CD14-positive monocyte (primary cell): ENCODE data around the gene RIOK3. TPM values are rescaled to one million over a fixed set of nuclear protein-coding genes. Genes with fewer than 3 reads are reported as not detected.

Experiments used
- DNase-seq, 3 donors: peaks; one replicate each; pipeline ENCODE4 v3.0.0-alpha.2; 2011 to 2022
- H2AFZ ChIP-seq: 2 replicates; pipeline ENCODE4 v1.6.0; 2012; ENCODE audit warnings: mild to moderate bottlenecking, low read depth, low read length, inconsistent platforms; ENCODE audit not compliant: insufficient read depth, poor library complexity, severe bottlenecking
- H3K27ac ChIP-seq, 2 donors: 1 replicate in 1 of 2; 2 replicates in 1 of 2; pipeline ENCODE4 v1.5.1; 2012 to 2013; ENCODE audit warnings: low read length in 2 of 2, control low read depth in 1 of 2, inconsistent platforms in 1 of 2, low read depth in 1 of 2, mild to moderate bottlenecking in 1 of 2
- H3K27me3 ChIP-seq, 2 donors: one replicate each; pipeline versions ENCODE4 v1.6.0 to v1.6.1; 2011 to 2013; ENCODE audit warnings: low read length in 2 of 2; ENCODE audit not compliant: control insufficient read depth in 2 of 2, insufficient read depth in 2 of 2
- H3K36me3 ChIP-seq, 2 donors: replicated peaks in 1 of 2; 1 replicate in 1 of 2; 2 replicates in 1 of 2; pipeline versions ENCODE4 v1.5.1 to v1.6.1; 2012 to 2013; ENCODE audit warnings: low read length in 2 of 2, control low read depth in 1 of 2, inconsistent platforms in 1 of 2, mild to moderate bottlenecking in 1 of 2; ENCODE audit not compliant: insufficient read depth in 2 of 2, control insufficient read depth in 1 of 2
- H3K4me1 ChIP-seq, 2 donors: 1 replicate in 1 of 2; 2 replicates in 1 of 2; pipeline versions ENCODE4 v1.5.1 to v1.6.1; 2012 to 2013; ENCODE audit warnings: low read length in 2 of 2, control low read depth in 1 of 2, inconsistent platforms in 1 of 2, mild to moderate bottlenecking in 1 of 2, moderate library complexity in 1 of 2; ENCODE audit not compliant: insufficient read depth in 2 of 2, control insufficient read depth in 1 of 2
- H3K4me2 ChIP-seq: replicated peaks from 2 replicates; pipeline ENCODE3; 2012; ENCODE audit warnings: low read length, moderate library complexity, mild to moderate bottlenecking; ENCODE audit not compliant: poor library complexity, severe bottlenecking; ENCODE audit errors: extremely low read depth
- H3K4me3 ChIP-seq, 3 experiments: fragments of 200-600 bp in 1 of 3; sonication (generic) in 1 of 3; replicated peaks in 1 of 3; 1 replicate in 2 of 3; 2 replicates in 1 of 3; pipeline ENCODE4 v1.5.1; 2011 to 2013; ENCODE audit warnings: low read length in 3 of 3, mild to moderate bottlenecking in 3 of 3, control low read depth in 2 of 3, low read depth in 2 of 3, inconsistent platforms in 1 of 3, moderate library complexity in 1 of 3
- H3K79me2 ChIP-seq: 2 replicates; pipeline ENCODE4 v1.6.0; 2012; ENCODE audit warnings: mild to moderate bottlenecking, control low read depth, inconsistent platforms, low read length, moderate library complexity; ENCODE audit not compliant: insufficient read depth
- H3K9ac ChIP-seq: 2 replicates; pipeline ENCODE4 v1.6.0; 2017; ENCODE audit warnings: low read length, mild to moderate bottlenecking; ENCODE audit not compliant: insufficient read depth, poor library complexity, severe bottlenecking
- H3K9me3 ChIP-seq, 2 donors: replicated peaks in 1 of 2; 1 replicate in 1 of 2; 2 replicates in 1 of 2; pipeline versions ENCODE4 v1.5.1 to v1.6.1; 2012 to 2013; ENCODE audit warnings: low read length in 2 of 2, control low read depth in 1 of 2; ENCODE audit not compliant: control insufficient read depth in 1 of 2, insufficient read depth in 1 of 2
- H4K20me1 ChIP-seq: 2 replicates; pipeline ENCODE4 v1.6.0; 2012; ENCODE audit warnings: mild to moderate bottlenecking, low read length, control low read depth, moderate library complexity; ENCODE audit not compliant: insufficient read depth
- H3K27ac Mint-ChIP-seq, 7 donors: one replicate each; pipeline ENCODE4 v1.8.0; 2020; ENCODE audit warnings: mild to moderate bottlenecking in 7 of 7, mixed read lengths in 7 of 7, moderate library complexity in 6 of 7, inconsistent platforms in 2 of 7
- H3K27me3 Mint-ChIP-seq, 3 donors: one replicate each; pipeline ENCODE4 v1.8.0; 2021 to 2022; ENCODE audit warnings: low read depth in 3 of 3, mild to moderate bottlenecking in 3 of 3, mixed read lengths in 3 of 3, moderate library complexity in 3 of 3, inconsistent platforms in 1 of 3
- H3K36me3 Mint-ChIP-seq, 2 donors: one replicate each; pipeline ENCODE4 v1.8.0; 2020; ENCODE audit warnings: mixed read lengths in 2 of 2, inconsistent platforms in 1 of 2, mild to moderate bottlenecking in 1 of 2
- H3K4me1 Mint-ChIP-seq: one replicate; pipeline ENCODE4 v1.8.0; 2020; ENCODE audit warnings: mild to moderate bottlenecking, mixed read lengths
- H3K4me3 Mint-ChIP-seq, 2 donors: one replicate each; pipeline ENCODE4 v1.8.0; 2020; ENCODE audit warnings: mild to moderate bottlenecking in 2 of 2, mixed read lengths in 2 of 2, moderate library complexity in 1 of 2
- H3K9me3 Mint-ChIP-seq, 7 donors: one replicate each; pipeline ENCODE4 v1.8.0; 2020 to 2022; ENCODE audit warnings: mixed read lengths in 7 of 7, mild to moderate bottlenecking in 6 of 7, moderate library complexity in 6 of 7, inconsistent platforms in 2 of 7
- WGBS: methylation state at CpG from one replicate; pipeline ENCODE4 v1.1.5; 2013; ENCODE audit warnings: missing lambda C conversion rate; ENCODE audit not compliant: insufficient coverage; 5-methylcytosine and 5-hydroxymethylcytosine counted together
- intact Hi-C, 2 donors: fragments of 100-400 bp; cut with micrococcal nuclease; formaldehyde crosslinking; loops; one replicate each; pipeline versions ENCODE4 v1.15.0 to v1.15.1; 2023
- polyA plus RNA-seq, 3 donors: library from polyadenylated mRNA; depleted of rRNA in 1 of 3; unstranded in 2 of 3; stranded (reverse) in 1 of 3; fragments of 300-500 nt in 2 of 3; fragments of >200 nt in 1 of 3; fragmentation: Illumina TruSeq in 2 of 3; gene quantifications; 1 replicate in 2 of 3; 2 replicates in 1 of 3; pipeline ENCODE4 v1.2.3, GENCODE V29; 2012 to 2021
- TF ChIP-seq, protein P1 (sequence below): fragments of 200-600 bp; IDR thresholded peaks from one replicate; pipeline ENCODE4 v1.8.0; 2022; ENCODE audit warnings: antibody characterized with exemption, mild to moderate bottlenecking

RIOK3 gene
- polyA plus RNA-seq, 3 donors, result 50.9 to 79.7 (median 62.2) TPM

DNA sequence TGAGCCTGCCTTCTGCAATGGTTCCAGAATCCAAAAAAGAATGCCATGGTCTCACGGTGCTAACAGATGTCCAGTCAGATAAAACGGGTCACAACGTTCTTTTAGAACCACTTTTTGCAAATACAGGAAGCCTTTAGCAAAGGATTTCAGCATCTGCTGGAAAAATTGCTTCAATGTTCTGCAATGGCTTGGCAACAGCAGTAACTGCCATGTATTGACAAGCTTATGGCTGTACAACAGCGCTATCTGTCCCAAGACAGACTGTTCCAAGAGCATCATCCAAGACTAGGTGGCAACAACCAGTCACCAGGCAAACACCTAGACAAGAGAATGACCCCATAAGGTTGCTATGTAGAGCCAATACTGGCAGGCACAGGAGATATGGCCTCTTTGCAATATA lies 37.6 kb upstream of the RIOK3 start:
- Mint-ChIP-seq H3K27me3 (no peaks in the 10 kb centered on the region), H3K4me3 (no peak overlapping the region), H3K4me1 (peaks cover 18% of the 10 kb centered on the region), H3K27ac (peak overlapping the region in 6 of 7 donors; percentile 27 to 88 (median 80)), H3K9me3 (peaks cover 0 to 2% (median 0%) of the 10 kb centered on the region in 7 donors), H3K36me3 (peaks cover 0 to 1% of the 10 kb centered on the region in 2 donors)
- no peaks in the 10 kb centered on the region for H3K36me3 ChIP-seq
- no peak overlapping the region for H3K4me3 ChIP-seq
- peak in 1 of 3 donors; percentile 27 for DNase-seq
- no peaks in the 10 kb centered on the region for H3K79me2 ChIP-seq
- no peak overlapping the region for H3K4me2 ChIP-seq
- no peak overlapping the region for H3K9ac ChIP-seq
- H3K27ac ChIP-seq, result peak overlapping the region in 1 of 2 donors; percentile 52
- TF ChIP-seq, protein P1, sequence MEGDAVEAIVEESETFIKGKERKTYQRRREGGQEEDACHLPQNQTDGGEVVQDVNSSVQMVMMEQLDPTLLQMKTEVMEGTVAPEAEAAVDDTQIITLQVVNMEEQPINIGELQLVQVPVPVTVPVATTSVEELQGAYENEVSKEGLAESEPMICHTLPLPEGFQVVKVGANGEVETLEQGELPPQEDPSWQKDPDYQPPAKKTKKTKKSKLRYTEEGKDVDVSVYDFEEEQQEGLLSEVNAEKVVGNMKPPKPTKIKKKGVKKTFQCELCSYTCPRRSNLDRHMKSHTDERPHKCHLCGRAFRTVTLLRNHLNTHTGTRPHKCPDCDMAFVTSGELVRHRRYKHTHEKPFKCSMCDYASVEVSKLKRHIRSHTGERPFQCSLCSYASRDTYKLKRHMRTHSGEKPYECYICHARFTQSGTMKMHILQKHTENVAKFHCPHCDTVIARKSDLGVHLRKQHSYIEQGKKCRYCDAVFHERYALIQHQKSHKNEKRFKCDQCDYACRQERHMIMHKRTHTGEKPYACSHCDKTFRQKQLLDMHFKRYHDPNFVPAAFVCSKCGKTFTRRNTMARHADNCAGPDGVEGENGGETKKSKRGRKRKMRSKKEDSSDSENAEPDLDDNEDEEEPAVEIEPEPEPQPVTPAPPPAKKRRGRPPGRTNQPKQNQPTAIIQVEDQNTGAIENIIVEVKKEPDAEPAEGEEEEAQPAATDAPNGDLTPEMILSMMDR, result no peak
- H2AFZ ChIP-seq, result peak overlapping the region; percentile 64
- WGBS, result 32% methylated on average over 4 of the region's 4 CpGs
- peaks cover 16 to 20% of the 10 kb centered on the region in 2 donors for H3K4me1 ChIP-seq
- no peaks in the 10 kb centered on the region for H3K27me3 ChIP-seq
- H4K20me1 ChIP-seq, result no peaks in the 10 kb centered on the region
- intact Hi-C loops, result loop anchor here in 1 of 2 donors (10.0 kb wide), 1 partner anchor 481 kb away; the partner anchor contains the start of gene RBBP8
- H3K9me3 ChIP-seq, result no peaks in the 10 kb centered on the region

DNA sequence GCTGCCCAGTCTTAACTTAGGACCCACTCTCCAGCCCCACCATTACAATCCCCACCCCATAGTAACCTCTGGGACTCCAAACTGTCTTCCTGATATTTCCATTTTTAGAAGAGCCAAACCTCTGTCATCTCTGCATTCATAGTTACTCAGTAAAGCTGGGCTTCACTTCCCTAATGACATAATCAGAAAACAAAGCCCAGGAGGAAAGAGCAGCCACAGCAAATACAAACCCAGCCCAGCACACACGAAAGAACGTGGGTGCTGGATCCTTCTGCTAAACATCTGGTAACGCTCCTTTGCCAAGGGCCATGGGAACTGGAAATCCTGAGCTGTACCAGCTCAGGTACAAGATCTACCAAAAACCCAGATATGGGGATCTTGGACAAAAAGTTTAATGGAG lies 36.8 kb upstream of the RIOK3 start:
- peaks cover 0 to 1% of the 10 kb centered on the region in 2 donors for H3K36me3 Mint-ChIP-seq
- H3K4me3 Mint-ChIP-seq, result peak overlapping the region in 1 of 2 donors; percentile 56
- intact Hi-C loops, result loop anchor here in 1 of 2 donors (10.0 kb wide), 1 partner anchor 481 kb away; the partner anchor contains the start of gene RBBP8
- peak; percentile 12 to 35 (median 26) for DNase-seq
- peaks cover 20% of the 10 kb centered on the region for H3K4me1 Mint-ChIP-seq
- H3K9ac ChIP-seq, result peak overlapping the region; percentile 15
- peak overlapping the region; percentile 33 for H3K4me2 ChIP-seq
- H3K27me3 Mint-ChIP-seq, result no peaks in the 10 kb centered on the region
- H3K27ac Mint-ChIP-seq, result peak overlapping the region in 6 of 7 donors; percentile 27 to 88 (median 78)
- H3K9me3 Mint-ChIP-seq, result peaks cover 0 to 2% (median 0%) of the 10 kb centered on the region in 7 donors
- no peaks in the 10 kb centered on the region for H3K9me3 ChIP-seq
- peak overlapping the region in 1 of 2 donors; percentile 52 for H3K27ac ChIP-seq
- no peaks in the 10 kb centered on the region for H3K27me3 ChIP-seq
- H3K36me3 ChIP-seq, result no peaks in the 10 kb centered on the region
- peak overlapping the region in 1 of 3 experiments; percentile 17 for H3K4me3 ChIP-seq
- WGBS, result no CpG with 5 or more reads among the region's 3 CpGs
- peak overlapping the region; percentile 64 for H2AFZ ChIP-seq
- no peaks in the 10 kb centered on the region for H3K79me2 ChIP-seq
- no peaks in the 10 kb centered on the region for H4K20me1 ChIP-seq
- peaks cover 16 to 20% of the 10 kb centered on the region in 2 donors for H3K4me1 ChIP-seq
- TF ChIP-seq, protein P1, result no peak
